ENCODE data around the gene UPK2.

The UPK2 gene

DNA sequence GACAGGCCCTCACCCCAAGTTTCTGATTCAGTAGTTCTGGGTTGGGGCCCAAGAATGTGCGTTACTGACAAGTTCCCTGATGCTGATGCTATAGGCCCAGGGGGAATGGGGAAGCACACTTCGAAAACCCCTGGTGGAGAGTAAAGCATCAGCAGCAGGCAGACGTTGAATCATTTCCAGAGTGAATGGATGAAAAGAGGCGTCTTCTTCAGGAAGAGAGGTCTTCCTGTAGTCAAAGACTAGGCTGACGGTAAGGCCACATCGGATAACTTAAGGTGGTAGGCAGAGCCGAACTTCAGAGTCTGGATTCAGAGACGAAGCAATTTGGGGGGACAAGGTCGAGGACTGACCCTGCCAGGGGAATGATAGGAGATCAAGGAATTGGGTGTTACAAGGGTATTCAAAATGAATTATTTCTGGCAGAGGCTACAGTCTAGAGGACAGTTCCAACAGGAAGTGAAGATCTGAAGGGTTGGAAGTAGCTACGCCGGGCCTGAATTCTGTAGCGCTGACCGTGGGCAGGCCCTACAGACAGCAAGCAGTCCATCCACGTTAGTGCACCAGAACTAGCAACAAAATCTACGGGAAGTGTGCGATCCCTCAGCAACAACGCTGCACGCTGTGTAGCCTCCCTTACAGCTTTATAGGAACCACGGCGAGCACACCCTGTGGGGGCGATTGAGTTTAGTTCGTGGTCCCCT, 41.0 kb downstream of the UPK2 start:
- TF ChIP-seq, protein P1, sequence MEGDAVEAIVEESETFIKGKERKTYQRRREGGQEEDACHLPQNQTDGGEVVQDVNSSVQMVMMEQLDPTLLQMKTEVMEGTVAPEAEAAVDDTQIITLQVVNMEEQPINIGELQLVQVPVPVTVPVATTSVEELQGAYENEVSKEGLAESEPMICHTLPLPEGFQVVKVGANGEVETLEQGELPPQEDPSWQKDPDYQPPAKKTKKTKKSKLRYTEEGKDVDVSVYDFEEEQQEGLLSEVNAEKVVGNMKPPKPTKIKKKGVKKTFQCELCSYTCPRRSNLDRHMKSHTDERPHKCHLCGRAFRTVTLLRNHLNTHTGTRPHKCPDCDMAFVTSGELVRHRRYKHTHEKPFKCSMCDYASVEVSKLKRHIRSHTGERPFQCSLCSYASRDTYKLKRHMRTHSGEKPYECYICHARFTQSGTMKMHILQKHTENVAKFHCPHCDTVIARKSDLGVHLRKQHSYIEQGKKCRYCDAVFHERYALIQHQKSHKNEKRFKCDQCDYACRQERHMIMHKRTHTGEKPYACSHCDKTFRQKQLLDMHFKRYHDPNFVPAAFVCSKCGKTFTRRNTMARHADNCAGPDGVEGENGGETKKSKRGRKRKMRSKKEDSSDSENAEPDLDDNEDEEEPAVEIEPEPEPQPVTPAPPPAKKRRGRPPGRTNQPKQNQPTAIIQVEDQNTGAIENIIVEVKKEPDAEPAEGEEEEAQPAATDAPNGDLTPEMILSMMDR (IDR thresholded peaks at IDR 0.05; ENCODE audit: borderline replicate concordance, insufficient read depth, low read depth, low read length), result peak; percentile 57
- H3K4me3 ChIP-seq (ENCODE audit: low read depth, low read length), result peak overlapping the region; percentile 85

DNA sequence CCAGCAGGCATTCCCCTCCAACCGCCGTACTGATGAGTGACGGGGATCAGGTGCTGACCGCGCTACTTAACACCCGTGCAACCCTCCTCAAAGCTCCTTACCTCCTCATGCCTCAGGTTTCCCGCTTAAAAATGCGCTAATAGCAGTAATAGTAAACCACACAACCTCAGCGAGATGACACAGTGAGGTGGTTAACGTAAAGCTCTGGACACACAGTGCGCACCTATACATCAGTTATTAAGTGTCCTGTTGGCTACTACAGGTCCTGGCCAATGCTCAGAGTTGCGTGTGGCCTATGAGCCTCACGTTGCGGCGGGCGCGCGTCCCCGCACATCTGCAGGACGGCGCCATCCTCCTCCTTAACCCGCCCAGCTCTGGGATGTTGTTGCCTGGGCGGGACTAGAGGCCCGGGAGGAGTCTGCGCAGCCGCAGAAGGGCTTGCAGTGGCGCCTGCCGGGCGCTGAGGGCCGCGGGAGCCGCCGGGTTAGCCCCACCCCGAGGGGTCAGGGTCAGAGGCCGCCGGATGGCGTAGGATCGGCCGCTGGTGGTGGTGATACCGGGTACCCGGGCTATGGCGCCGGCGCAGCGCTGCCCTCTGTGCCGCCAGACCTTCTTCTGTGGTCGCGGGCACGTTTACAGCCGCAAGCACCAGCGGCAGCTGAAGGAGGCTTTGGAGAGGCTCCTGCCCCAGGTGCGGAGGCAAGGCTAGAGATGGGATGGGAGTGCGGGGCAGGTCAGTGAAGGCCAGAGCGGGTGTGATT, 41.7 kb downstream of the UPK2 start, which contains the start of gene CENATAC:
Gene CENATAC (plus strand): TSS at position 512 of the 761 bp plus-strand sequence. CDS start 60 bp downstream, at position 572.
- TF ChIP-seq, protein P1 (IDR thresholded peaks at IDR 0.05; ENCODE audit: borderline replicate concordance, insufficient read depth, low read depth, low read length), result no peak
- peak within 1 kb of the TSS; percentile 85 for H3K4me3 ChIP-seq (ENCODE audit: low read depth, low read length)

DNA sequence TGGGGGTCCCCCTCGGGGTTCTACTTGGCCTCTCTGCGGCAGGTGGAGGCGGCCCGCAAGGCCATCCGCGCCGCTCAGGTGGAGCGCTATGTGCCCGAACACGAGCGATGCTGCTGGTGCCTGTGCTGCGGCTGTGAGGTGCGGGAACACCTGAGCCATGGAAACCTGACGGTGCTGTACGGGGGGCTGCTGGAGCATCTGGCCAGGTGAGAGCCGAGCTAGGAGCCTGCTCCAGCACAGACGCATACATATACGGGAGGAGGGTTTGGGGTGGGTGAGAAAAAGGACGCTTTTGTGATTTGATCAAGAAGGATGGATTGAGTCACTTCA, 42.3 kb downstream of the UPK2 start:
- TF ChIP-seq, protein P1 (IDR thresholded peaks at IDR 0.05; ENCODE audit: borderline replicate concordance, insufficient read depth, low read depth, low read length), result no peak
- peak overlapping the region; percentile 85 for H3K4me3 ChIP-seq (ENCODE audit: low read depth, low read length)

DNA sequence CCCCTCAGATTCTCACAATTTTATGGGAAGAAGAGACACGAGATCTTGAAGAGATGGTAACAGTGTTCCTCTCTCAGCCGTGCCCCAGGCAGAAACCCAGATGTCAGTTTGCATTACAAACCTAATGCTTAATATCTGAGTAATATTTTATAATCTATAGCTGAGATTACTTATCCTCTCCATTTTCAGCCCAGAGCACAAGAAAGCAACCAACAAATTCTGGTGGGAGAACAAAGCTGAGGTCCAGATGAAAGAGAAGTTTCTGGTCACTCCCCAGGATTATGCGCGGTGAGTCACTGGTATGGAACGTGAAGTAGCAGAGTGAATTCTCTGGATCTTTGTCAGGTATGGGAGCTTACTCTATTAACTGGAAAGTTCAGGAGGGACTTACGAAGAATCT, 42.7 kb downstream of the UPK2 start:
- TF ChIP-seq, protein P1 (IDR thresholded peaks at IDR 0.05; ENCODE audit: borderline replicate concordance, insufficient read depth, low read depth, low read length), result no peak
- peak overlapping the region; percentile 85 for H3K4me3 ChIP-seq (ENCODE audit: low read depth, low read length)

DNA sequence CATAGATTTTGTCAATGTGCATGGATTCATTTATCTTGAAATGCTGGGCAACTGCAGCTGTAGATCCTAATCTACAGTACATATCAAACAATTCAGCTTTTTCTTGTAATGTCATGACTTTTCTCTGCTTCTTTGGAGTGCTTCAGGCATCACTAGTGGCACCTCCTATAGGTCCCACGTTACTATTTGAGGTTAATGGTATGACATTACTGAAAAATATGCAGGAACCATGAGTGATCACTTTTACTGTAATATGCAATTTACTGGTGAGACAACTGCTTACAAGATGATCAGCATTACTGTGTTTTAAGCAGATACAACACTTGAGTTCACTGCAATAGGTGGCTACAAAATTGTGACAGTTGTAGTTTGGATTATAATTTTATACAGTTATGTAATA, 44.8 kb downstream of the UPK2 start:
- H3K4me3 ChIP-seq (ENCODE audit: low read depth, low read length), result no peak overlapping the region
- TF ChIP-seq, protein P1 (IDR thresholded peaks at IDR 0.05; ENCODE audit: borderline replicate concordance, insufficient read depth, low read depth, low read length), result no peak

DNA sequence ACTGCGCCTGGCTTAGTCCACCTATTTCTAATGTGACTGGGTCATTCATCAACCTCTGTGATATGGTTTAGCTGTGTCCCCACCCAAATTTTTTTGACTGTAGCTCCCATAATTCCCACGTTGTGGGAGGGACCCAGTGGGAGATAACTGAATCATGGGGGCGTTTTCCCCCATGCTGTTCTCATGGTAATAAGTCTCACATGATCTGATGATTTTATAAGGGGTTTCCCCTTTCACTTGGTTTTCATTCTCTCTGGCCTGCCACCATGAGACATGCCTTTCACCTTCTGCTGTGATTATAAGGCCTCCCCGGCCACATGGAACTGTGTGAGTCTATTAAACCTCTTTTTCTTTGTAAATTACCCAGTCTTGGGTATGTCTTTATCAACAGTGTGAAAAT, 50.6 kb downstream of the UPK2 start:
- no peak overlapping the region for H3K4me3 ChIP-seq (ENCODE audit: low read depth, low read length)
- TF ChIP-seq, protein P1 (IDR thresholded peaks at IDR 0.05; ENCODE audit: borderline replicate concordance, insufficient read depth, low read depth, low read length), result no peak

All from GM12875 (cell line).